Measurements from ENCODE around the gene CD2AP.

Gene CD2AP

GRCh38 chr6:47484616-47485015 lies 7.0 kb downstream of the CD2AP start:
- TF ChIP-seq, protein P1, sequence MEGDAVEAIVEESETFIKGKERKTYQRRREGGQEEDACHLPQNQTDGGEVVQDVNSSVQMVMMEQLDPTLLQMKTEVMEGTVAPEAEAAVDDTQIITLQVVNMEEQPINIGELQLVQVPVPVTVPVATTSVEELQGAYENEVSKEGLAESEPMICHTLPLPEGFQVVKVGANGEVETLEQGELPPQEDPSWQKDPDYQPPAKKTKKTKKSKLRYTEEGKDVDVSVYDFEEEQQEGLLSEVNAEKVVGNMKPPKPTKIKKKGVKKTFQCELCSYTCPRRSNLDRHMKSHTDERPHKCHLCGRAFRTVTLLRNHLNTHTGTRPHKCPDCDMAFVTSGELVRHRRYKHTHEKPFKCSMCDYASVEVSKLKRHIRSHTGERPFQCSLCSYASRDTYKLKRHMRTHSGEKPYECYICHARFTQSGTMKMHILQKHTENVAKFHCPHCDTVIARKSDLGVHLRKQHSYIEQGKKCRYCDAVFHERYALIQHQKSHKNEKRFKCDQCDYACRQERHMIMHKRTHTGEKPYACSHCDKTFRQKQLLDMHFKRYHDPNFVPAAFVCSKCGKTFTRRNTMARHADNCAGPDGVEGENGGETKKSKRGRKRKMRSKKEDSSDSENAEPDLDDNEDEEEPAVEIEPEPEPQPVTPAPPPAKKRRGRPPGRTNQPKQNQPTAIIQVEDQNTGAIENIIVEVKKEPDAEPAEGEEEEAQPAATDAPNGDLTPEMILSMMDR (IDR thresholded peaks at IDR 0.05; ENCODE audit: low read depth, low read length, missing control alignments) = no peak
- no peak for DNase-seq (ENCODE audit: low read depth)

GRCh38 chr6:47485083-47485482 lies 7.5 kb downstream of the CD2AP start:
- H3K4me3 ChIP-seq (ENCODE audit: low read depth, low read length) = no peak overlapping the region
- DNase-seq (ENCODE audit: low read depth) = no peak
- TF ChIP-seq, protein P1 (IDR thresholded peaks at IDR 0.05; ENCODE audit: low read depth, low read length, missing control alignments) = no peak

More at GRCh38 chr6:47484616-47485015, 7.0 kb downstream of the CD2AP start:
- no peak overlapping the region for H3K4me3 ChIP-seq (ENCODE audit: low read depth, low read length)

GRCh38 chr6:47485491-47486135 lies 8.0 kb downstream of the CD2AP start:
- DNase-seq (ENCODE audit: low read depth) = no peak
- TF ChIP-seq, protein P1 (IDR thresholded peaks at IDR 0.05; ENCODE audit: low read depth, low read length, missing control alignments) = no peak
- H3K4me3 ChIP-seq (ENCODE audit: low read depth, low read length) = no peak overlapping the region

DNA sequence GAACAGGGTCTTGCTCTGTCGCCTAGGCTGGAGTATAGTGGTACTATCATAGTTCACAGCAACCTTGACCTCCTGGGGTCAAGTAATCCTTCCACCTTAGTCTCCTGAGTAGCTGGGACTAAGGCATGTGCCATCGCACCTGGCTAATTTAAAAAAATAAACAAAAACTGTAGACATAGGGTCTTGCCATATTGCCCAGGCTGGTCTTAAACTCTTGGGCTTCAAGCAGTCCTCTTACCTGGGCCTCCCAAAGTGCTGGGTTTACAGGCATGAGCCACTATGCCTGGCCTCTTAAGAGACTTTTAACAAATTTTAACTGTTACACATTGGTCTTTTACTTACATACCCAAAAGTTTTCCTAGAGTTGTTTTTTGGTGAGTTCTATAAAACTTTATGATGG lies 12.4 kb downstream of the CD2AP start:
- no peak for DNase-seq (ENCODE audit: low read depth)
- TF ChIP-seq, protein P1 (IDR thresholded peaks at IDR 0.05; ENCODE audit: low read depth, low read length, missing control alignments) = no peak

DNA sequence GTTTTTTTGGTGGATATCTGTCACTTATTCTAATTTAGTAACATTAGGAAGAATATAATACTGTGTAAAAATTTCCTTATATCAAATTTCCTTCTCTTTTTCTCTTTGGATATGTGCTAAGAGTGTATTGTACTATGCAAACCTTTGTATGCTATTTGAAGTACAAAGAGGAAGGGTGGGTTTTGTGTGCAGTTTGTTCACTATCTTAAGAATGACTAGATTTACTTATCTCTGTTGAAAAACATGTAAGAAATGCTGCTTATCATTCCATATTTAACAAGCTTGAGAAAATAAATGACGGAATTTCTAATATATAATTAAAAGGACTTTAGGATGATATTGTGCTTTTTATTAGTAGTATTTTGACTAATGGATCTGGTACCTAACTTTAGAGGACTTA lies 13.1 kb downstream of the CD2AP start:
- no peak overlapping the region for H3K4me3 ChIP-seq (ENCODE audit: low read depth, low read length)
- TF ChIP-seq, protein P1 (IDR thresholded peaks at IDR 0.05; ENCODE audit: low read depth, low read length, missing control alignments) = no peak
- no peak for DNase-seq (ENCODE audit: low read depth)

More for the DNA sequence above, 12.4 kb downstream of the CD2AP start:
- H3K4me3 ChIP-seq (ENCODE audit: low read depth, low read length) = no peak overlapping the region

DNA sequence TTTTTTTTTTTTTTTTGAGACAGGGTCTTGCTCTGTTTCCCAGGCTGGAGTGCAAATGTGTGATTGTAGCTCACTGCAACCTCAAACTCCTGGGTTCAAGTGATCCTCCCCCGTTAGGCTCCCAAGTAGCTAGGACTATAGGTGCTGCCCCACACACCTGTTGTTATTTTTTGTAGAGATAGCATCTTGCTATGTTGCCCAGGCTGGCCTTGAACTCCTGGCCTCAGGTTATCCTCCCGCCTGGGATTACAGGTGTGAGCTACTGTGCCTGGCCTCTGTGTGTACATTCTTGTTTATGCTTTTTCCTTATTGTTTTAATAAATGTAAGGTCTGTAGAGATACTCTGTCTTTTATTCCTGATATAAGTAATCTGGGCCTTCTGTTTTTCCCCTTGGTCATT lies 14.8 kb downstream of the CD2AP start:
- DNase-seq (ENCODE audit: low read depth) = no peak
- H3K4me3 ChIP-seq (ENCODE audit: low read depth, low read length) = no peak overlapping the region
- TF ChIP-seq, protein P1 (IDR thresholded peaks at IDR 0.05; ENCODE audit: low read depth, low read length, missing control alignments) = no peak

DNA sequence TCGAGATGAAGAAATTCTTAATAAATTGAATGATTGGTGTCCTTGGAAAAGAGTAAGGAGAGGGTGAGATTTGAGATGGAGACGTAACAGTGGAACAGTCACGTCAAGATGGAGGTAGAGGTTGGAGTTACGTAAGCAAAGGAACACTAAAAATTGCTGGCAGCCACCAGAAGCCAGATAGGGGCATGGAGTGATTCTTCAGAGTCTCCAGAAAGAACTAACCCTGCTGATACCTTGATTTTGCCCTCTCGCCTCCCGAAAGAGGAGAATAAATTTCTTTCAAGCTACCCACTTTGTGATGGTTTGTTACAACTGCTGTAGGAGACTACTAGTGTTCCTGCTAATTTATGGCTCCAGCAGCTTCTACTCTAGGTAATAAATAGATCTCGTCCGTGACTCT lies 17.6 kb downstream of the CD2AP start:
- TF ChIP-seq, protein P1 (IDR thresholded peaks at IDR 0.05; ENCODE audit: low read depth, low read length, missing control alignments) = no peak
- DNase-seq (ENCODE audit: low read depth) = no peak
- no peak overlapping the region for H3K4me3 ChIP-seq (ENCODE audit: low read depth, low read length)

Measured in GM12864 (cell line).